HG03066 (cell line): ENCODE measurements around the gene SDC3.
"Not testable (repeated sequence)": the region's sequence is repeated elsewhere in the genome, so short reads cannot be mapped to it uniquely, and the experiment has no call there.

ENCODE experiments used
- ATAC-seq: cut with Tn5 transposase; IDR thresholded peaks from one replicate; pipeline ENCODE4 v1.9.1; 2021; ENCODE audit warnings: low read depth; ENCODE audit not compliant: unreplicated experiment

Gene SDC3, protein sequence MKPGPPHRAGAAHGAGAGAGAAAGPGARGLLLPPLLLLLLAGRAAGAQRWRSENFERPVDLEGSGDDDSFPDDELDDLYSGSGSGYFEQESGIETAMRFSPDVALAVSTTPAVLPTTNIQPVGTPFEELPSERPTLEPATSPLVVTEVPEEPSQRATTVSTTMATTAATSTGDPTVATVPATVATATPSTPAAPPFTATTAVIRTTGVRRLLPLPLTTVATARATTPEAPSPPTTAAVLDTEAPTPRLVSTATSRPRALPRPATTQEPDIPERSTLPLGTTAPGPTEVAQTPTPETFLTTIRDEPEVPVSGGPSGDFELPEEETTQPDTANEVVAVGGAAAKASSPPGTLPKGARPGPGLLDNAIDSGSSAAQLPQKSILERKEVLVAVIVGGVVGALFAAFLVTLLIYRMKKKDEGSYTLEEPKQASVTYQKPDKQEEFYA

GRCh38 chr1:30908696-30909364, at the start of gene SDC3:
TSS of gene SDC3 (minus strand) at chr1:30908758. CDS start at chr1:30908586, 172 bp downstream.
- no peak for ATAC-seq

DNA sequence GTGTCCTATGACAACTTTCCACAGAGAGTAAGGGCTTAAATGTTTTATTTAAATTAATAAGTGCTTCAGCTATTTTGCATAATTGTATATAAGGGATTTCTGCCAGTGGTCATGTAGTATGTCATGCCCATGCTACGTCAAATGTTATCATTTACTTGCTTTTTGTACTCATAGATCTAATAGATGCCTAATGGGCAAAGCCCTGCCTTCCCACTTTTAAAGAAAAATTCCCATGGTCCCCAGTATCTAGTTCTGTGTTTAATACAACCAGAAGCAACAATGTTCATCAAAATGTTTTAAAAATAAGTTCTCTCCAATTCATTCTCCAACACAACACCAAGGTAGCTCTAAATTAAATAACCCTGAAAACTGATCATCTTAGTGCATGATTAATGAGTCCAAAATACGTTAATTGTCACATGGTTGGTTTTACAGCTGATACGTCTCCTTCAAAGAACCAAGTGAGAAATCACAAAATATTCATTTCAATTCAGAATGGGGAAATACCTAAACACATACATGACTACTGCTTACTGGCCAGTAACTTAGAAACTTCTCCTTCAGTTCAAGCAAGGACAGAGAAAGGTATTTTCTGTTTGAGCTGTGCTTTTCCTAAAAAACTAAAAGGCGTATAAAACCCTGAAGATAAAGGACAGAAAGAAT, 49.1 kb upstream of the SDC3 start:
- no peak for ATAC-seq

- ATAC-seq: no peak
Observed at GRCh38 chr1:30955448-30956015, 47.0 kb upstream of the SDC3 start.

- no peak for ATAC-seq
Observed at GRCh38 chr1:30953685-30954084, 45.1 kb upstream of the SDC3 start.

DNA sequence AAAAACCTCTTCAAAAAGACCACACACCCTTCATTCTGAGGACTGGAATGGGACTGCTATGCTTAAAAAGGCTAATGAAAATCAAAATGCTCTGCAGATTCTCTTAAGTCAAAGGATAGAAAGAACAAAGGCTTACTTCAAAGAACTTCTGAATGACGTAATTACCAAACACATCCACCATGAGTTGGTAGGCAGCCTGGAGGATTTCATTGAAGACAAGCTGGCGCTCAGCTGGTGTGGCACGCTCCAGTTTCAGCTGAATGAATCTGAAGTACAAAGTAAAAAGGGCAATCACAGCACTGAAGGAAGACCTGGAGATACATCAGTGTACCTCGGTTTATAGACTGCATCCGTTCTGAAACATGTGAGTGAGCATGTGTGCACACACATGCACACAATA, 43.5 kb upstream of the SDC3 start:
- no peak for ATAC-seq

DNA sequence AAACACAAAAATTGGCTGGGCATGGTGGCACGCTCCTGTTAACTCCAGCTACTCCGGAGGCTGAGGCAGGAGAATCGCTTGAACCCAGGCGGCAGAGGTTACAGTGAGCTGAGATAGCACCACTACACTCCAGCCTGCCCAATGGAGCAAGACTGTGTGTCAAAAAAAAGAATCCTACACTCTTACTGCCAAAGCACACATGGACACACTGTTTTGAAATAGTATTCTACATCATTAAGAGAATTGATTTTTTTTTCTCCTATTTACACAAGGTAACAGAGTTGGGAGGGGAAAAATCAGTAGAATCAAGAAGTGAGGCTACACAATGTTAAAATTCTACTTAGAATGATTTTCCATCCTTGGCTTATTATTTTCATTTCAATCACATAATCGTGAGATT, 42.1 kb upstream of the SDC3 start:
- no peak for ATAC-seq

GRCh38 chr1:30950053-30950452, 41.5 kb upstream of the SDC3 start:
- ATAC-seq: no peak

DNA sequence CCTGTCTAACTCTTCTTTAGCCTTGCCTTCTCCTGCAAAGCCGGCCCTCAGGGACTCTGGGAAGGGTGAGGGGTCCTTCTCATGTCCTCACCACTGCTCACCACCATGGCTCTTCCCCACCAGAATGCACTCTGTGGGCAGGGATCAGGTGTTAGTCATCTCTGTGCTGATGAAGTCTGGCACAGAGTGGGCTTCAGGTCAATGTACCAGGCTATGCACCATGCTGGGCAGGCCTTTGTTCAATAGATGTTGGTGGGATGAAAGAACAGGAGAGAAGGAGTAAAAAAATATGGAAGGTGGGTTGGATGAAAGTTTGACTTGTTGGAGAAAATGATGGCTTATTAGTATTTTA, 40.9 kb upstream of the SDC3 start:
- not testable (repeated sequence) for ATAC-seq

GRCh38 chr1:30948813-30949486, 40.4 kb upstream of the SDC3 start:
- not testable (repeated sequence) for ATAC-seq

DNA sequence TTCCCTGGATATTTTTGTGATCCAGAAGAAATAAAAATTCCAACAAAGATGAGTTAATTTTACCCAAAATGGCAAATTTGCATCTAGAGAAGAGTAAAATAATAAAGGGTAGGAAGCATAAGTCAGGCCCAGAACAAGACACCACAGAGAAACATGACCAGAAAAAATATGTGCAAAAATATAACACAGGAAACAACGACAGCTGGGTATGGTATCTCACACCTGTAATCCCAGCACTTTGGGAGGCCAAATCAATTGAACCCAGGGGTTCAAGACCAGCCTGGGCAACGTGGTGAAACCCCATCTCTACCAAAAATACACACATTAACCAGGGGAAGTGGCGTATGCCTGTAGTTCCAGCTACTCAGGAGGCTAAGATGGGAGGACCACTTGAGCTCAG, 39.7 kb upstream of the SDC3 start:
- no peak for ATAC-seq

DNA sequence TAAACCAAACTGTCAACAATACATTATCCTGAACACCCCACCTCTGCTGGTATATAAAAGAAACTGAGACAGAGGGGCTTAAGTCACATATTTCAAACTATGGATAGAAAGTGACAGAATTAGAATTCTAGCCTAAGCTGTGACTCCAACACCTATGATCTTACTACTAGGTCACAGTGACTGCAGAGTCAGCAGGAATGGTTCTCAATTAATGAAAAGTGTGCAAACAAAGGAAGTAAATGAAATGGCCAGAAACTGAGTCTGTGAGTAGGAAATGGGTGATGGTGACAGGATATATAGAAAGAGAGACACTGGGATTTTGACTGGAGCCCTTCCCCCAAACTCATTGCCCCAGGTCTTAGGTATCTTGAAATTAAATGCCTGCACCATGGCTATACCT, 38.7 kb upstream of the SDC3 start:
- no peak for ATAC-seq

DNA sequence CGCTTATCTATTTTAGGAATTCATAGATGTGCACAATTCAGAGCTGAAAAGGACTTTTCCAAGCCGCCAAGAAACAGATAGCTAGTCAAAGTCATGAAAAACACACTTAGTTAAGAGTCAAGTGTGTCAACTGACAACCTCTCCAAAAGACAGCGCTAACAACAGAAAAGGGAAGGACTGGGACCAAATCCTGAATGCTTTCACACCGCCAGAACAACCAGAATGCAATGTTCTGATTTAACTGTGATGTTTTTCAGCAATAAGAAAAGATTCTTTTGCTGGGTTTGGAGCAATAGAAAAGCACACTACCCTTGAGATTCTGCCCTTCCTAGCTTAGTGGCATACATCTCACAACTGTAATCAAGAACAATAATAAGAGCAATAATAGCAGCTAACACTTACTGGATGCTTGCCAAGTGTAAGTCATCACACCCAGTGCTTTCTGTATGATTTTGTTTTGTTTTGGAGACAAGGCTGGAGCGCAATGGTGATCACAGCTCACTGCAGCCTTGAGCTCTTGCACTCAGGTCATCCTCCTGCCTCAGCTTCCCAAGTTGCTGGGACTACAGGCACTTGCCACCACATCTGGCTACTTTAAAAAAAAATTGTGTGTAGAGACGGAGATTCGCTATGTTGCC, 33.9 kb upstream of the SDC3 start:
- ATAC-seq: no peak

- ATAC-seq: no peak
Observed at GRCh38 chr1:30940541-30940940, 32.0 kb upstream of the SDC3 start.

DNA sequence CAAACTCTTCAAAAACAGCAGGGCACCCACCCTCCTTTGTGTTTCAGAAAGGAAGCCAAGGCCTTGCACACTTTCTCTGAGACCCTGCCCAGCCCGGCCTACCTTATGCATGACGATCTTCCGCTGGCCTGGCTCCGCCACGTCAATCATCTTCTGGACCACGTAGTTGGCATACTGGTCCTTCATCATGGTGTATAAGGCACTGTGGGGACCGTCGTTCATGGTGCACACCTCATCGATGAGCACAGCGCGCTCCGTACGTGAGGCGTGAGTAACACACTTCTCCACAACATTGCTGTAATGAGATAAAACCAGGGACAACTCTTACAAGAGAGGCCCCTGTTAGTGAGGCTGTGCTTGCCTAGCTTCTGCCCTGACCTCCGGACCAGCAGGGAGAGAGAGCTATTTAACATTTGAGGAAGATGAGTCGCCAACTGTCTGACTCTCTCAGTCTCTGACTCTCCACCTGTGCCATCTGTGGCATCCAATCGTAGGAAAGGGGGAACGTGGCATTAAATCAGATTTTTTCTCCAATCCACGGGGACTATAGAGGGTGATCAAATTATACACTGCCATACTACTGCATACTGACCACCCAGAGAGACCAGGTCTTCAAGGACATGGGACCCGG, 28.1 kb upstream of the SDC3 start:
- no peak for ATAC-seq

DNA sequence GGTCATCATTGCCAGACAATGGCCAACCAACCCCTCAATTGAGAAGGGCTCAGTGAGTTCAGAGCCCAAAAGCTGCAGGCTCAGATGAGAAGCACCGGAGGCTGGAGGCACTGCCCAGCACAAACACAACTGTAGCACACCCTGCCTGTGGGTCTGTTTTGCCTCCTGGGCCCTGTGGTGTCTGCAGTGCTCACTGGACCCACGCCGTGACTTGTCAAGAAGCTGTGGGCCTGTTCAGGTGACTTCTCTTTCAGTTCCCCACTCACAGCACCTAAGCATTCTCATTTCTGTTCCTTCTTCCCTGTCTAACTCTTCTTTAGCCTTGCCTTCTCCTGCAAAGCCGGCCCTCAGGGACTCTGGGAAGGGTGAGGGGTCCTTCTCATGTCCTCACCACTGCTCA, 27.2 kb upstream of the SDC3 start:
- not testable (repeated sequence) for ATAC-seq

DNA sequence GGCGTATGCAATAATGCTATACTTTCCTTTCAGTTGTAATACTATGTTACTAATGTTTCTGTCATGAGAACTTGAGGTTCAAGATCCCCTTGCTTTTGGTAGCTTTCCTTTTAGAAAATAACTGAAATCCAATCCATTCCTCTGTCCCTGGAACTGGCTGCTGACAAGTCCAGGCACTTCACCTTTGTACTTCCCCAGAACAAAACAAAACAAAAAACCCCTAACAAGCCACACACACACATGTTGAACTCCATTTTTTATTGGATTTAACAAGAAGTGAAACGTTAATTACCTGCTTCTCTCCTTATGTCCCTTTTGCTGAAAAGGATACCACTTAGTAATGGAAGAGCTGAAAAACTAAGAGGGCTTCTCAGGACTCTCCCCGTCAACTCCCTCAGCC, 26.1 kb upstream of the SDC3 start:
- no peak for ATAC-seq

DNA sequence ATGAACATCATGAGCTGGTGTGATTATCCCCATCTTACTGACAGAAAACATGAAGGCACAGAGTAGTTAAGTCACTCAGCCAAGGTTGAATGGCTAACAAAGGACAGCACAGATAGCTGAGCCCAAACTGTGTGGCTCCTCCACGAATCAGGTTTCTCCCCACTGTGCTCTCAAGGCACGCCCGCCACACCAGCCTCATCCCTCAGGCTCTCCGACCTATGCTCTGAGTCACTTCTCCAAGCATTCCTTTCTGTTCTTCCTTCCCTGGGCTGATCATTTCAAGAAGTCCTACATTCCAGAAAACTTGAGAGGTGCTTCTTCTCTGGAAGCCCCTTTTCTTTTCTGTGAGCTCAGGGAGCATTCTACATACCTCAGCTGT, 25.3 kb upstream of the SDC3 start:
- ATAC-seq: no peak

DNA sequence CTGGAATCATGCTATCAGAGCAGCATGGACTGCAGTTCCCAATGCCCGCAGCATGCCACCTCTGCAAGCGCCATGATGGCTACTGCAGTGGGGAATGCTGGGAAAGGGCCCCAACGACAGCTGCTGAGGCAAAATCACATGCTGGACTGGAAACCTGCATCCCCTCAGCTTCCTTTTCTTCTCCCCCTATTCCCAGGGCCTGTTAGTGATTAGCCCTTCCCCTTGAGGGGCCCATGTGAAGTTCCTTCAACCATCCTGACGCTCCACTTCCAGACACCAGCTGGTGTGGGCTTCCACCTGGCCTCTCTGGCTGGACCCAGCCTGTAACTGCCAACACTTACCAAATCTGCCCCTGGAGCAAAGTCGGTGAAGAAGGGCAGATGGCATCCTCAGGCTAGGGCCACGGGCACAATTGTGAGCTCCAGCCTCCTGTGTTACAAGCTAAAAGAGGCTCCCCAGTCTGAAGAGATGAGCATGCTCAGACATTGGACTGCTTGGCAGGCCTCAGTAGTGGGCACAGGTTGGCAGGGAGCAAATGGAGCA, 22.1 kb upstream of the SDC3 start:
- ATAC-seq: no peak

DNA sequence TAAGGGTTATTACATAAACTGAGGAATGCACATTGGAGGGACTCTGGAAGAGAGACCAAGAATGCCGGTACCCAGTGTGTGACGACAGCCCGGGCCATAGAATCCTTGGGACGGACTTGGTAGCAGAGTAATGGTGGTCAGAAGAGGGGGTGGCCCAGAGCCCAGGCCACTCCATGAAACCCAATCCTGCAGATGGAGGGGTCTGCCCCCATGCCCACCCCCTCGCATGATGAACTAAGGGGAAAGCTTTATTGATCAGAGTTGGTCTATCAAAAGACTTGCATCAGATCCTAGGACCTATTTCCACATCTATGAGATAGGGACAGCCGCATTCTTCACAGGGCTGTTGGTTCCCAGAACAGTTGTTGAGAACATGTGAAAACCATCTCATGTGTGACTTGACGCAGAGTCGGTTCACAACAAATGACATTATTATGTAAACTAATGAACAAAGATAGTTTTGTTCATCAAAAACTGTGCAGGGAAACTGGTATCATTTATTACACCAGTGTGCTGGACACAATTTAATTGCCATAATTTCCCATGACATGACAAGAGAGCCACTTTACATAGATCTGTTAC, 21.5 kb upstream of the SDC3 start:
- no peak for ATAC-seq
